IMR-90 (cell line): ENCODE results near the gene SORL1. TPM values are rescaled to one million over a fixed set of nuclear protein-coding genes. Genes with fewer than 3 reads are reported as not detected.

Experiments
- ATAC-seq: fragments of 200-7000 bp; cut with Tn5 transposase; 2 replicates; pipeline ENCODE4 v1.9.1; 2020; ENCODE audit warnings: low read depth, mild to moderate bottlenecking, moderate library complexity
- BruUV-seq: library from RNA; stranded (reverse); fragments of 400-500 nt; replicated peaks from 2 replicates; lab custom pipeline; 2021; lab: Mats Ljungman, UMichigan
- CTCF ChIA-PET: fragments of 300-600 bp; formaldehyde crosslinking; extraction: SDS; loops from one replicate; lab custom pipeline; 2021; ENCODE audit warnings: antibody characterized with exemption; lab: Yijun Ruan, JAX
- POLR2A ChIA-PET: fragments of 300-600 bp; sonication (Branson Sonifier 250); formaldehyde crosslinking; loops from one replicate; lab custom pipeline; 2022; ENCODE audit warnings: antibody characterized with exemption; ENCODE audit not compliant: unreplicated experiment; lab: Charles Lee
- DNase-seq: peaks from one replicate; pipeline ENCODE4 v3.0.0; 2013
- H2AFZ ChIP-seq: replicated peaks from 2 replicates; pipeline ENCODE3; 2013; ENCODE audit warnings: low read length, mild to moderate bottlenecking; ENCODE audit not compliant: poor library complexity
- H2AK5ac ChIP-seq: 2 replicates; pipeline ENCODE4 v1.6.1; 2013; ENCODE audit warnings: low read depth, low read length, inconsistent platforms
- H2AK9ac ChIP-seq: replicated peaks from 2 replicates; pipeline ENCODE3; 2013; ENCODE audit warnings: mild to moderate bottlenecking, low read depth, low read length, moderate library complexity; ENCODE audit not compliant: poor library complexity
- H2BK120ac ChIP-seq: 2 replicates; pipeline ENCODE4 v1.6.1; 2013; ENCODE audit warnings: low read depth, low read length, inconsistent platforms
- H2BK15ac ChIP-seq: 3 replicates; pipeline ENCODE4 v1.6.1; 2013; ENCODE audit warnings: low read depth, low read length, inconsistent platforms
- H2BK20ac ChIP-seq: 2 replicates; pipeline ENCODE4 v1.6.1; 2013; ENCODE audit warnings: low read depth, mild to moderate bottlenecking, inconsistent platforms, low read length, moderate library complexity
- H2BK5ac ChIP-seq: 2 replicates; pipeline ENCODE4 v1.6.1; 2013; ENCODE audit warnings: mild to moderate bottlenecking, low read depth, low read length, inconsistent platforms; ENCODE audit not compliant: poor library complexity, severe bottlenecking
- H3K14ac ChIP-seq: replicated peaks from 2 replicates; pipeline ENCODE4 v1.6.1; 2013; ENCODE audit warnings: low read depth, low read length, inconsistent platforms
- H3K18ac ChIP-seq: 2 replicates; pipeline ENCODE4 v1.6.1; 2013; ENCODE audit warnings: low read depth, low read length, control low read depth
- H3K23ac ChIP-seq: 2 replicates; pipeline ENCODE4 v1.6.1; 2013; ENCODE audit warnings: low read depth, low read length, inconsistent platforms
- H3K27ac ChIP-seq: 2 replicates; pipeline ENCODE4 v1.5.1; 2013; ENCODE audit warnings: mild to moderate bottlenecking, control low read depth, low read length; ENCODE audit not compliant: insufficient read depth
- H3K27me3 ChIP-seq: 2 replicates; pipeline ENCODE4 v1.6.1; 2013; ENCODE audit warnings: low read length; ENCODE audit not compliant: control insufficient read depth, insufficient read depth
- H3K36me3 ChIP-seq: 2 replicates; pipeline ENCODE4 v1.6.1; 2013; ENCODE audit warnings: low read length, mixed read lengths; ENCODE audit not compliant: control insufficient read depth, insufficient read depth
- H3K4ac ChIP-seq: 2 replicates; pipeline ENCODE4 v1.6.1; 2013; ENCODE audit warnings: low read depth, low read length, inconsistent platforms
- H3K4me1 ChIP-seq: 2 replicates; pipeline ENCODE4 v1.6.1; 2013; ENCODE audit warnings: low read length, mixed read lengths; ENCODE audit not compliant: control insufficient read depth, insufficient read depth
- H3K4me2 ChIP-seq: 2 replicates; pipeline ENCODE4 v1.6.1; 2013; ENCODE audit warnings: low read depth, mild to moderate bottlenecking, control low read depth, low read length, moderate library complexity
- H3K4me3 ChIP-seq: 2 replicates; pipeline ENCODE4 v1.5.1; 2013; ENCODE audit warnings: low read depth, mild to moderate bottlenecking, control low read depth, low read length, moderate library complexity; ENCODE audit not compliant: insufficient read depth
- H3K56ac ChIP-seq: 2 replicates; pipeline ENCODE4 v1.6.1; 2013; ENCODE audit warnings: low read length, inconsistent platforms; ENCODE audit not compliant: insufficient read depth; ENCODE audit errors: extremely low read depth
- H3K79me1 ChIP-seq, 2 experiments: 2 replicates each; pipeline ENCODE4 v1.6.1; 2013; ENCODE audit warnings: low read length in 2 of 2, inconsistent platforms in 1 of 2, low read depth in 1 of 2
- H3K9ac ChIP-seq: 2 replicates; pipeline ENCODE4 v1.6.1; 2013; ENCODE audit warnings: low read depth, low read length, control low read depth
- H3K9me1 ChIP-seq: 2 replicates; pipeline ENCODE4 v1.6.1; 2013; ENCODE audit warnings: low read length, inconsistent platforms; ENCODE audit not compliant: insufficient read depth
- H3K9me3 ChIP-seq: 2 replicates; pipeline ENCODE4 v1.6.1; 2013; ENCODE audit warnings: low read length; ENCODE audit not compliant: control insufficient read depth, insufficient read depth
- H4K20me1 ChIP-seq: 2 replicates; pipeline ENCODE4 v1.6.1; 2013; ENCODE audit warnings: low read length, inconsistent platforms; ENCODE audit not compliant: insufficient read depth
- H4K5ac ChIP-seq: 2 replicates; pipeline ENCODE4 v1.6.1; 2013; ENCODE audit warnings: mild to moderate bottlenecking, low read depth, low read length, control low read depth
- H4K8ac ChIP-seq, 2 experiments: 2 replicates each; pipeline ENCODE4 v1.6.1; 2013; ENCODE audit warnings: low read depth in 2 of 2, low read length in 2 of 2, control low read depth in 1 of 2, inconsistent platforms in 1 of 2
- H4K91ac ChIP-seq: 2 replicates; pipeline ENCODE4 v1.6.1; 2013; ENCODE audit warnings: low read depth, low read length, inconsistent platforms; ENCODE audit not compliant: insufficient read depth
- BHLHE40 ChIP-seq: fragments of 150-350 bp; IDR thresholded peaks from 2 replicates; pipeline ENCODE4 v1.6.1; 2016; ENCODE audit warnings: mild to moderate bottlenecking, low read depth, low read length
- CEBPB ChIP-seq: IDR thresholded peaks from 2 replicates; pipeline ENCODE4 v1.6.1; 2012; ENCODE audit warnings: low read depth, low read length, improper control_type of control experiment
- CHD1 ChIP-seq: IDR thresholded peaks from 2 replicates; pipeline ENCODE4 v1.6.1; 2012; ENCODE audit warnings: low read depth, low read length, improper control_type of control experiment
- MAFK ChIP-seq: IDR thresholded peaks from 2 replicates; pipeline ENCODE4 v1.6.1; 2012; ENCODE audit warnings: low read depth, low read length, improper control_type of control experiment
- MXI1 ChIP-seq: IDR thresholded peaks from 2 replicates; pipeline ENCODE4 v1.6.1; 2012; ENCODE audit warnings: low read depth, mild to moderate bottlenecking, low read length, moderate library complexity, borderline replicate concordance
- NFE2L2 ChIP-seq: fragments of 150-350 bp; IDR thresholded peaks from 2 replicates; pipeline ENCODE4 v1.6.1; 2016; ENCODE audit warnings: low read depth, mild to moderate bottlenecking, low read length
- POLR2A ChIP-seq: IDR thresholded peaks from 2 replicates; pipeline ENCODE4 v1.6.1; 2012; ENCODE audit warnings: mild to moderate bottlenecking, low read depth, low read length
- RAD21 ChIP-seq: IDR thresholded peaks from 2 replicates; pipeline ENCODE4 v1.6.1; 2012; ENCODE audit warnings: low read length, improper control_type of control experiment
- RCOR1 ChIP-seq: IDR thresholded peaks from 2 replicates; pipeline ENCODE4 v1.6.1; 2012; ENCODE audit warnings: mild to moderate bottlenecking, low read length, improper control_type of control experiment; ENCODE audit not compliant: insufficient replicate concordance
- RFX5 ChIP-seq: IDR thresholded peaks from 2 replicates; pipeline ENCODE4 v1.8.0; 2012; ENCODE audit warnings: low read depth, mild to moderate bottlenecking, low read length, moderate library complexity
- SMC3 ChIP-seq: fragments of 150-350 bp; IDR thresholded peaks from 2 replicates; pipeline ENCODE4 v1.6.1; 2016; ENCODE audit warnings: low read depth, mild to moderate bottlenecking, antibody characterized with exemption, low read length, moderate library complexity
- WGBS, 2 experiments: methylation state at CpG; one replicate each; pipeline versions ENCODE4 v1.1.5 to v1.1.7; 2013; ENCODE audit warnings: missing lambda C conversion rate in 2 of 2; ENCODE audit not compliant: insufficient read length in 1 of 2; ENCODE audit errors: extremely low coverage in 2 of 2; 5-methylcytosine and 5-hydroxymethylcytosine counted together
- dilution Hi-C: fragments of 300-500 bp; cut with HindIII; formaldehyde crosslinking; loops from one replicate; pipeline ENCODE4 v1.14.3; 2018; ENCODE audit warnings: low sequenced_read_pairs; ENCODE audit not compliant: unreplicated experiment
- in situ Hi-C: fragments of 300-500 bp; cut with MboI; formaldehyde crosslinking; loops from 3 replicates; pipeline ENCODE4 v1.14.3; 2019; ENCODE audit warnings: low sequenced_read_pairs, inconsistent platforms, mixed read lengths
- intact Hi-C: fragments of 100-400 bp; cut with micrococcal nuclease; formaldehyde crosslinking; loops from 2 replicates; pipeline ENCODE4 v1.10.0; 2022
- polyA plus RNA-seq, 3 experiments: library from polyadenylated mRNA; depleted of rRNA; stranded (reverse); fragments of >200 nt; gene quantifications; 2 replicates each; pipeline ENCODE4 v1.2.3, GENCODE V29; 2012; ENCODE audit warnings: low replicate concordance in 1 of 3
- total RNA-seq: library from RNA; depleted of rRNA; stranded (reverse); fragments of >200 nt; gene quantifications from 2 replicates; pipeline ENCODE4 v1.2.3, GENCODE V29; 2012
- TF ChIP-seq, protein P1 (sequence below): fragments of 150-350 bp; IDR thresholded peaks from 2 replicates; pipeline ENCODE4 v1.6.1; 2017; ENCODE audit warnings: mild to moderate bottlenecking, antibody characterized with exemption, low read length, low read depth

The SORL1 gene
- total and polyA plus RNA-seq, 2 of the 4 experiments (the other 2 are of a cell fraction), result 1.0 to 2.0 TPM

DNA sequence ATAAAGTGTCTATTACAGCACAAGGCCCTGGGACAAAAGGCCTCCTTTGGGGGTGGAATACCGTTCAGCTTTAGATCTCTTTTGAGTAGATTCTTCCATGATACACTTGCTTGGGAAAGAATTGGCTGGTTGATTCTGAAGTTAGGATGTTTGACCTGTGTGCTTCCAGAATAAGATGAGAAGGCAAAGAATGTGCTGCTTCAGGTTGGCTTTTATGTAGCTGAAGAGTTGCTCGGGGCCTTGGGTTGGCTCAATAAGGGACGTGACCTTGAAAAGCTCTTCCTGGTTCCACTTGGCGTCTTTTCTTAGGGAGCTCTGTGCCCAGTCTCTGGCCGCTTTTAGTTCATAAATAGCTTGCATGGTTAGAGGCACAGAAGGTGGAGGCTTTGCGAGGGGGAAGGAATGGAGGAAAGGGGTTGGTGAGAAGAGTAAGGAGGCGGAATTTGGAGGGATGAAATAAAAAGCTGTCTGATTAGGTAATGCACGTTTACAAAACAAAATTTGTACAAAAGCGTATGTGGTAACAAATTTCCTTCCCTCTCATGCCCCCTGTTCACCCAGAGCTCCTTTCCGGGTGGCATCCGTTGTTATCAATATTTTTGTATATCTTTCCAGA is 4.8 kb downstream of the SORL1 start:
- 88 to 100% methylated on average over 2 to 4 of the region's 11 CpGs for WGBS, 2 experiments
- BruUV-seq, result no TSS peak
- H3K9me3 ChIP-seq, result no peaks in the 10 kb centered on the region
- no peaks in the 10 kb centered on the region for H3K9me1 ChIP-seq
- H3K27me3 ChIP-seq, result peaks cover 39% of the 10 kb centered on the region
- in situ Hi-C loops (loop anchor here (25.0 kb wide), 1 partner anchor 655 kb away; the partner anchor contains the start of gene BLID), intact Hi-C loops (no loop called here), dilution Hi-C loops (no loop called here)
- no peak overlapping the region for H2AK5ac ChIP-seq
- H4K5ac ChIP-seq, result no peak overlapping the region
- H2BK20ac ChIP-seq, result no peak overlapping the region
- ChIA-PET POLR2A (no interaction called here), CTCF (interaction anchor here (0.9 kb wide), 1 partner anchor 10 kb away, joined by 3 read pairs; no protein-coding TSS in a partner anchor)
- ATAC-seq (no peak), DNase-seq (no peak)
- H3K36me3 ChIP-seq, result no peaks in the 10 kb centered on the region
- H3K4ac ChIP-seq, result no peak overlapping the region
- H4K91ac ChIP-seq, result no peak overlapping the region
- no peak overlapping the region for H4K8ac ChIP-seq
- H3K23ac ChIP-seq, result no peak overlapping the region
- H3K14ac ChIP-seq, result no peak overlapping the region
- H3K4me1 ChIP-seq, result no peaks in the 10 kb centered on the region
- H2AK9ac ChIP-seq, result no peak overlapping the region
- no peak overlapping the region for H3K4me3 ChIP-seq
- H4K20me1 ChIP-seq, result no peaks in the 10 kb centered on the region
- H2BK15ac ChIP-seq, result no peak overlapping the region
- no peak overlapping the region for H3K27ac ChIP-seq
- H3K9ac ChIP-seq, result no peak overlapping the region
- no peak overlapping the region for H2BK120ac ChIP-seq
- H2BK5ac ChIP-seq, result no peak overlapping the region
- no peak overlapping the region for H3K4me2 ChIP-seq
- H3K18ac ChIP-seq, result no peak overlapping the region
- H3K56ac ChIP-seq, result no peak overlapping the region
- TF ChIP-seq CHD1 (no peak), RAD21 (no peak), RFX5 (no peak), MXI1 (no peak), BHLHE40 (no peak), POLR2A (no peak), MAFK (no peak), NFE2L2 (no peak), RCOR1 (no peak), CEBPB (no peak), SMC3 (no peak)
- TF ChIP-seq, protein P1, sequence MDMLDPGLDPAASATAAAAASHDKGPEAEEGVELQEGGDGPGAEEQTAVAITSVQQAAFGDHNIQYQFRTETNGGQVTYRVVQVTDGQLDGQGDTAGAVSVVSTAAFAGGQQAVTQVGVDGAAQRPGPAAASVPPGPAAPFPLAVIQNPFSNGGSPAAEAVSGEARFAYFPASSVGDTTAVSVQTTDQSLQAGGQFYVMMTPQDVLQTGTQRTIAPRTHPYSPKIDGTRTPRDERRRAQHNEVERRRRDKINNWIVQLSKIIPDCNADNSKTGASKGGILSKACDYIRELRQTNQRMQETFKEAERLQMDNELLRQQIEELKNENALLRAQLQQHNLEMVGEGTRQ, result no peak
- H2AFZ ChIP-seq, result no peak overlapping the region
- no peaks in the 10 kb centered on the region; a peak in 1 of 4 replicates for H3K79me1 ChIP-seq
